ENCODE data around the gene EPN1. TPM values are rescaled to one million over a fixed set of nuclear protein-coding genes. Genes with fewer than 3 reads are reported as not detected.
A peak's percentile ranks its signal among the peaks of the same experiment; 100 is the strongest.

The EPN1 gene
- polyA plus RNA-seq, 1 donor (not counting 4 experiments of a cell fraction or from before 2014, with no cell fraction given): 23.3 TPM

DNA sequence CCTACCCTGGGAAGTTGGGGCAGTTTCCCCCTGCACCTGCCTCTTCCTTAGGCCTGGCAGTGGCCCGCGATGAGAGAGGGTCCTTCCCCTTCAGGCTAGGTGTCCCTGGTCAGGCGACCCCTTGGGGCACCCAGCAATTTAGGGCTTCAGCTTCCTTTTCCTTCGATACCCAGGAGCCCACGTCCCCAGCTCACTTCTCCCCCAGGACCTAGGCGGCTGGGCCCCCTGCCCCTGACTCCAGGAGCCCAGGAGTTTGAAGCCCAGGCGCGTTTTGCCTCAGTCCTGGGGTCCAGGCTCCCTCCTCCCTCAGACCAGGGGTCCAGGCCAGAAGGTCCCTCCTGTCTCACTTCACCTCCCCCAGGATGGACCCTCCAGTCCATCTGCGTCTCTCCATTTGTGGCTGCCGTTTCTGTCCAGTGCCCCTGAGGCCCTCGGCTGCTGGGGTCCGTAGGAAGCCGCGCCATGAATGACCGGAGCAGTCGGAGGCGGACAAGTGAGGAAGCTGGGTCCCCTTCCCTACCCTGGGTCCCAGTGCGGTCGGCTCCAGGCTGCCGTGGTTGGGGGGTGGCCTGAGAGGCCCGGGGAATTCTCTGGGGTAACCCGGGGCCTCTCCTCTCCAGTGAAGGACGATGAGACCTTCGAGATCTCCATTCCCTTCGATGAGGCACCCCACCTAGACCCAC lies 26.3 kb upstream of the EPN1 start:
- TF ChIP-seq EZH2 (IDR thresholded peaks at IDR 0.05; ENCODE audit: low read length) (no peak), CTCF (optimal IDR thresholded peaks at IDR 0.05 in 1 of 3, IDR thresholded peaks at IDR 0.05 in 1 of 3, conservative IDR thresholded peaks at IDR 0.05 in 1 of 3; ENCODE audit: extremely low read depth in 1 of 3, insufficient read depth in 2 of 3, low read length in 3 of 3) (no peak)
- no peaks in the 10 kb centered on the region for H3K9me1 ChIP-seq (ENCODE audit: control insufficient read depth, extremely low read depth, insufficient read depth, low read length)
- FAIRE-seq (no peak), DNase-seq (ENCODE audit: low read depth, low spot score) (no peak)
- H2AFZ ChIP-seq (ENCODE audit: control insufficient read depth, low read length): no peak overlapping the region
- peak overlapping the region; percentile 29 to 67 (median 58) for H3K4me3 ChIP-seq (ENCODE audit: control insufficient read depth in 2 of 3, extremely low read depth in 1 of 3, insufficient read depth in 2 of 3, low read depth in 1 of 3, low read length in 3 of 3)
- no peaks in the 10 kb centered on the region for H3K9me3 ChIP-seq (ENCODE audit: control insufficient read depth, low read depth, low read length)
- no peak overlapping the region for H3K27ac ChIP-seq (ENCODE audit: control insufficient read depth, insufficient read depth, low read length)
- H3K9ac ChIP-seq (ENCODE audit: control insufficient read depth, extremely low read depth, insufficient read depth, low read length): peak overlapping the region; percentile 75
- no peaks in the 10 kb centered on the region for H4K20me1 ChIP-seq (ENCODE audit: control insufficient read depth, extremely low read depth, insufficient read depth, low read length)
- peaks cover 22% of the 10 kb centered on the region for H3K4me1 ChIP-seq (ENCODE audit: control insufficient read depth, extremely low read depth, insufficient read depth, low read length)
- dilution Hi-C loops (cut with MboI; ENCODE audit: extremely low pct_ligation_motif_present, low sequenced_read_pairs): no loop called here
- H3K36me3 ChIP-seq (ENCODE audit: control insufficient read depth in 2 of 2, extremely low read depth in 1 of 2, insufficient read depth in 2 of 2, low read length in 2 of 2): peaks cover 9 to 14% of the 10 kb centered on the region in 2 experiments
- H3K4me2 ChIP-seq (ENCODE audit: control insufficient read depth, extremely low read depth, insufficient read depth, low read depth, low read length): peak overlapping the region; percentile 77
- peaks cover 22% of the 10 kb centered on the region for H3K79me2 ChIP-seq (ENCODE audit: control insufficient read depth, insufficient read depth, low read length)
- H3K27me3 ChIP-seq (ENCODE audit: control insufficient read depth, extremely low read depth, insufficient read depth, low read length): no peaks in the 10 kb centered on the region

DNA sequence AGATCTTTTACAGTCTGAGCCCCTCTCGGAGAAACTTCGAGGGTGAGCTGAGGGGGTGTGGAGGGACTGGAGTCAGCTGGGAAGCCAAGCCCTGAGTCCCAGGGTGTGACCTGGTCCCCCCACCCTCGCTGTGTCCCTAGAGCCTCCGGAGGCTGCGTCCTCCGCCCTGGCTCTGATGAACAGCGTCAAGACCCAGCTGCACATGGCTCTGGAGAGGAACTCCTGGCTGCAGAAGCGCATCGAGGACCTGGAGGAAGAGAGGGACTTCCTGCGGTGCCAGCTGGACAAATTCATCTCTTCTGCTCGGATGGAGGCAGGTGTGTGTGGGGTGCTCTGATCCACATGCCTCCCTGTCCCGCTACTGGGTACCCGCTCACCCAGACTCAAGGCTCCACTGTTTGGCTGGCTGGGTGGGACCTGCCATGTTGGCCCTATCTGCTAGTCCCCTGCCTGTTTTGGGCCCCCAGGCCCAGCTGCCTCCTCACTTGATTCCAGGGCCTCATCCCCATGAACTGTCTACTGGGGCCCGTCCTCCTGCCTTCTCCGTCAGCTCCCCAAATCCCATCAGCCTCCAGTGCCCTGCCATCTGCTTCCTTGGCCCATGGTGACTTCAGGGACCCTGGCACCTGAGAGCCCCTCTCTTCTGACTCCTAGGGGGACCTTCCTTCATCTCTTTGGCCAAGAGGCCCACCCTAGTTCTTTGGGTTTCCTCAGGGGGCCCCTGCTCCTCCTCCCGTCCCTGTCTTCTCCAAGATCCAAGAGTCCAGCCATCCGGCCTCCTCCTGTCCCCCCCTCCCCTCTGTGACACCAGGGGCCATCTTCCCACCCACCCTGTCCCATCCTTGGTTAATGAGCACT lies 25.5 kb upstream of the EPN1 start:
- no peaks in the 10 kb centered on the region for H4K20me1 ChIP-seq (ENCODE audit: control insufficient read depth, extremely low read depth, insufficient read depth, low read length)
- H2AFZ ChIP-seq (ENCODE audit: control insufficient read depth, low read length): no peak overlapping the region
- no peak overlapping the region for H3K4me3 ChIP-seq (ENCODE audit: control insufficient read depth in 2 of 3, extremely low read depth in 1 of 3, insufficient read depth in 2 of 3, low read depth in 1 of 3, low read length in 3 of 3)
- H3K9ac ChIP-seq (ENCODE audit: control insufficient read depth, extremely low read depth, insufficient read depth, low read length): no peak overlapping the region
- TF ChIP-seq EZH2 (IDR thresholded peaks at IDR 0.05; ENCODE audit: low read length) (no peak), CTCF (optimal IDR thresholded peaks at IDR 0.05 in 1 of 3, IDR thresholded peaks at IDR 0.05 in 1 of 3, conservative IDR thresholded peaks at IDR 0.05 in 1 of 3; ENCODE audit: extremely low read depth in 1 of 3, insufficient read depth in 2 of 3, low read length in 3 of 3) (no peak)
- H3K9me1 ChIP-seq (ENCODE audit: control insufficient read depth, extremely low read depth, insufficient read depth, low read length): no peaks in the 10 kb centered on the region
- no peaks in the 10 kb centered on the region for H3K9me3 ChIP-seq (ENCODE audit: control insufficient read depth, low read depth, low read length)
- no peaks in the 10 kb centered on the region for H3K27me3 ChIP-seq (ENCODE audit: control insufficient read depth, extremely low read depth, insufficient read depth, low read length)
- dilution Hi-C loops (cut with MboI; ENCODE audit: extremely low pct_ligation_motif_present, low sequenced_read_pairs): no loop called here
- DNase-seq (ENCODE audit: low read depth, low spot score): no peak
- peaks cover 9 to 13% of the 10 kb centered on the region in 2 experiments for H3K36me3 ChIP-seq (ENCODE audit: control insufficient read depth in 2 of 2, extremely low read depth in 1 of 2, insufficient read depth in 2 of 2, low read length in 2 of 2)
- H3K4me1 ChIP-seq (ENCODE audit: control insufficient read depth, extremely low read depth, insufficient read depth, low read length): peaks cover 18% of the 10 kb centered on the region
- no peak for FAIRE-seq
- no peak overlapping the region for H3K27ac ChIP-seq (ENCODE audit: control insufficient read depth, insufficient read depth, low read length)
- peaks cover 14% of the 10 kb centered on the region for H3K79me2 ChIP-seq (ENCODE audit: control insufficient read depth, insufficient read depth, low read length)
- H3K4me2 ChIP-seq (ENCODE audit: control insufficient read depth, extremely low read depth, insufficient read depth, low read depth, low read length): peak overlapping the region; percentile 5
